Measurements from ENCODE around the gene EIF4H.
"Not testable (repeated sequence)": the region's sequence is repeated elsewhere in the genome, so short reads cannot be mapped to it uniquely, and the experiment has no call there.

EIF4H gene

GRCh38 chr7:74206052-74206451, 31.9 kb downstream of the EIF4H start:
- not testable (repeated sequence) for H3K4me3 ChIP-seq (ENCODE audit: low read depth, low read length); H3K27me3 ChIP-seq (ENCODE audit: insufficient read depth, low read length); H2BK120ac ChIP-seq (ENCODE audit: insufficient read depth, low read length, poor library complexity); H4K12ac ChIP-seq (ENCODE audit: low read depth, low read length); H2AK5ac ChIP-seq (ENCODE audit: low read length); H3K4me1 ChIP-seq (ENCODE audit: control insufficient read depth in 1 of 2, insufficient read depth in 2 of 2, low read length in 2 of 2); H3K79me2 ChIP-seq (ENCODE audit: control insufficient read depth, insufficient read depth, low read length, poor library complexity); H3K79me1 ChIP-seq (ENCODE audit: low read length); H3K9ac ChIP-seq (ENCODE audit: low read length); H3K23ac ChIP-seq (ENCODE audit: low read length); H3K18ac ChIP-seq (ENCODE audit: low read length); H3K36me3 ChIP-seq (ENCODE audit: control insufficient read depth in 1 of 2, insufficient read depth in 2 of 2, low read length in 2 of 2); H3K27ac ChIP-seq (ENCODE audit: low read depth, low read length); H3K4ac ChIP-seq (ENCODE audit: low read depth, low read length); DNase-seq; H2BK12ac ChIP-seq (ENCODE audit: low read length); H4K91ac ChIP-seq (ENCODE audit: low read depth, low read length); H4K8ac ChIP-seq (ENCODE audit: low read depth, low read length); H2BK5ac ChIP-seq (ENCODE audit: low read depth, low read length, poor library complexity); H3K9me3 ChIP-seq (ENCODE audit: insufficient read depth, low read depth, low read length); H3K14ac ChIP-seq (ENCODE audit: low read length); H2AFZ ChIP-seq (ENCODE audit: insufficient read depth, low read length, poor library complexity); H3K4me2 ChIP-seq (ENCODE audit: low read length)
- WGBS (ENCODE audit: extremely low coverage, insufficient coverage, insufficient read length): no CpG with 5 or more reads among the region's 10 CpGs

GRCh38 chr7:74206589-74207120, 32.5 kb downstream of the EIF4H start:
- Histone ChIP-seq H3K23ac (ENCODE audit: low read length) (no peak overlapping the region), H3K4me3 (ENCODE audit: low read depth, low read length) (peak overlapping the region; percentile 43), H3K9me3 (ENCODE audit: insufficient read depth, low read depth, low read length) (no peaks in the 10 kb centered on the region)

GRCh38 chr7:74207586-74207985, 33.4 kb downstream of the EIF4H start:
- Histone ChIP-seq H3K14ac (ENCODE audit: low read length) (no peak overlapping the region), H3K18ac (ENCODE audit: low read length) (no peak overlapping the region), H2AK5ac (ENCODE audit: low read length) (no peak overlapping the region), H3K79me2 (ENCODE audit: control insufficient read depth, insufficient read depth, low read length, poor library complexity) (no peaks in the 10 kb centered on the region), H3K9ac (ENCODE audit: low read length) (no peak overlapping the region), H3K4me2 (ENCODE audit: low read length) (no peak overlapping the region), H3K79me1 (ENCODE audit: low read length) (no peaks in the 10 kb centered on the region), H3K27ac (ENCODE audit: low read depth, low read length) (no peak overlapping the region), H2BK120ac (ENCODE audit: insufficient read depth, low read length, poor library complexity) (no peak overlapping the region), H3K27me3 (ENCODE audit: insufficient read depth, low read length) (no peaks in the 10 kb centered on the region), H3K36me3 (ENCODE audit: control insufficient read depth in 1 of 2, insufficient read depth in 2 of 2, low read length in 2 of 2) (no peaks in the 10 kb centered on the region), H3K4me1 (ENCODE audit: control insufficient read depth in 1 of 2, insufficient read depth in 2 of 2, low read length in 2 of 2) (peaks cover 0 to 1% of the 10 kb centered on the region in 2 experiments), H4K12ac (ENCODE audit: low read depth, low read length) (no peak overlapping the region), H2AFZ (ENCODE audit: insufficient read depth, low read length, poor library complexity) (no peak overlapping the region), H3K23ac (ENCODE audit: low read length) (no peak overlapping the region), H2BK12ac (ENCODE audit: low read length) (no peak overlapping the region), H4K91ac (ENCODE audit: low read depth, low read length) (no peak overlapping the region), H2BK5ac (ENCODE audit: low read depth, low read length, poor library complexity) (no peak overlapping the region), H3K4me3 (ENCODE audit: low read depth, low read length) (no peak overlapping the region), H3K9me3 (ENCODE audit: insufficient read depth, low read depth, low read length) (no peaks in the 10 kb centered on the region), H4K8ac (ENCODE audit: low read depth, low read length) (no peak overlapping the region), H3K4ac (ENCODE audit: low read depth, low read length) (no peak overlapping the region)
- WGBS (ENCODE audit: extremely low coverage, insufficient coverage, insufficient read length): no CpG with 5 or more reads among the region's 11 CpGs
- DNase-seq: no peak

More at GRCh38 chr7:74206589-74207120, 32.5 kb downstream of the EIF4H start:
- peaks cover 0 to 1% of the 10 kb centered on the region in 2 experiments for H3K4me1 ChIP-seq (ENCODE audit: control insufficient read depth in 1 of 2, insufficient read depth in 2 of 2, low read length in 2 of 2)
- no CpG with 5 or more reads among the region's 23 CpGs for WGBS (ENCODE audit: extremely low coverage, insufficient coverage, insufficient read length)
- H2BK5ac ChIP-seq (ENCODE audit: low read depth, low read length, poor library complexity): no peak overlapping the region
- no peak overlapping the region for H3K14ac ChIP-seq (ENCODE audit: low read length)
- no peak overlapping the region for H4K8ac ChIP-seq (ENCODE audit: low read depth, low read length)
- H2AFZ ChIP-seq (ENCODE audit: insufficient read depth, low read length, poor library complexity): no peak overlapping the region
- no peak overlapping the region for H4K12ac ChIP-seq (ENCODE audit: low read depth, low read length)
- no peak overlapping the region for H3K4ac ChIP-seq (ENCODE audit: low read depth, low read length)
- H3K27me3 ChIP-seq (ENCODE audit: insufficient read depth, low read length): no peaks in the 10 kb centered on the region
- H4K91ac ChIP-seq (ENCODE audit: low read depth, low read length): no peak overlapping the region
- H3K18ac ChIP-seq (ENCODE audit: low read length): no peak overlapping the region
- no peak overlapping the region for H3K4me2 ChIP-seq (ENCODE audit: low read length)
- no peaks in the 10 kb centered on the region for H3K79me2 ChIP-seq (ENCODE audit: control insufficient read depth, insufficient read depth, low read length, poor library complexity)
- no peak overlapping the region for H3K27ac ChIP-seq (ENCODE audit: low read depth, low read length)
- no peak overlapping the region for H2BK12ac ChIP-seq (ENCODE audit: low read length)
- H2BK120ac ChIP-seq (ENCODE audit: insufficient read depth, low read length, poor library complexity): no peak overlapping the region
- H3K36me3 ChIP-seq (ENCODE audit: control insufficient read depth in 1 of 2, insufficient read depth in 2 of 2, low read length in 2 of 2): no peaks in the 10 kb centered on the region
- DNase-seq: peak; percentile 79 to 95
- H3K79me1 ChIP-seq (ENCODE audit: low read length): no peaks in the 10 kb centered on the region
- H3K9ac ChIP-seq (ENCODE audit: low read length): peak overlapping the region; percentile 45
- H2AK5ac ChIP-seq (ENCODE audit: low read length): no peak overlapping the region

GRCh38 chr7:74208241-74208640, 34.1 kb downstream of the EIF4H start:
- not testable (repeated sequence) for H2BK12ac ChIP-seq (ENCODE audit: low read length); H2BK120ac ChIP-seq (ENCODE audit: insufficient read depth, low read length, poor library complexity); H3K79me1 ChIP-seq (ENCODE audit: low read length); H3K9me3 ChIP-seq (ENCODE audit: insufficient read depth, low read depth, low read length); H2AK5ac ChIP-seq (ENCODE audit: low read length); H3K14ac ChIP-seq (ENCODE audit: low read length); H3K4me1 ChIP-seq (ENCODE audit: control insufficient read depth in 1 of 2, insufficient read depth in 2 of 2, low read length in 2 of 2); H4K12ac ChIP-seq (ENCODE audit: low read depth, low read length); H3K27ac ChIP-seq (ENCODE audit: low read depth, low read length); H3K23ac ChIP-seq (ENCODE audit: low read length); H2AFZ ChIP-seq (ENCODE audit: insufficient read depth, low read length, poor library complexity); H2BK5ac ChIP-seq (ENCODE audit: low read depth, low read length, poor library complexity); DNase-seq; H3K4me2 ChIP-seq (ENCODE audit: low read length); H3K18ac ChIP-seq (ENCODE audit: low read length); H4K8ac ChIP-seq (ENCODE audit: low read depth, low read length); H4K91ac ChIP-seq (ENCODE audit: low read depth, low read length); H3K4me3 ChIP-seq (ENCODE audit: low read depth, low read length); H3K36me3 ChIP-seq (ENCODE audit: control insufficient read depth in 1 of 2, insufficient read depth in 2 of 2, low read length in 2 of 2); H3K27me3 ChIP-seq (ENCODE audit: insufficient read depth, low read length); H3K79me2 ChIP-seq (ENCODE audit: control insufficient read depth, insufficient read depth, low read length, poor library complexity); H3K9ac ChIP-seq (ENCODE audit: low read length); H3K4ac ChIP-seq (ENCODE audit: low read depth, low read length)
- no CpG with 5 or more reads among the region's 7 CpGs for WGBS (ENCODE audit: extremely low coverage, insufficient coverage, insufficient read length)
